CD4-positive, alpha-beta T cell treated with Interleukin-6 at 100 ng/mL for 8 hours (primary cell): Measurements from ENCODE around the gene SOCS1.
A peak's percentile ranks its signal among the peaks of the same experiment; 100 is the strongest.
"Not testable (repeated sequence)": the region's sequence is repeated elsewhere in the genome, so short reads cannot be mapped to it uniquely, and the experiment has no call there.

ENCODE experiments used
- DNase-seq: peaks from one replicate; pipeline ENCODE4 v3.0.0-alpha.2; 2020; ENCODE audit warnings: mixed read lengths, low spot score

Gene SOCS1

GRCh38 chr16:11224894-11225676 lies 30.9 kb downstream of the SOCS1 start:
- DNase-seq = peak; percentile 79

GRCh38 chr16:11224096-11224893 lies 31.7 kb downstream of the SOCS1 start:
- peak; percentile 64 for DNase-seq

- DNase-seq = not testable (repeated sequence)
These were observed 35.5 kb downstream of the SOCS1 start for GRCh38 chr16:11220507-11220906.

- no peak for DNase-seq
These were observed 36.8 kb downstream of the SOCS1 start for GRCh38 chr16:11219178-11219577.

- DNase-seq = no peak
These were observed 37.4 kb downstream of the SOCS1 start for GRCh38 chr16:11218604-11218962.

GRCh38 chr16:11217651-11218603 lies 38.1 kb downstream of the SOCS1 start:
- DNase-seq = no peak

- DNase-seq = no peak
These were observed 40.0 kb downstream of the SOCS1 start for GRCh38 chr16:11215935-11216556.

GRCh38 chr16:11213799-11214198 lies 42.2 kb downstream of the SOCS1 start:
- no peak for DNase-seq

- DNase-seq = no peak
These were observed 42.6 kb downstream of the SOCS1 start for GRCh38 chr16:11213373-11213772.

GRCh38 chr16:11212798-11213196 lies 43.2 kb downstream of the SOCS1 start:
- DNase-seq = no peak

GRCh38 chr16:11211977-11212797 lies 43.8 kb downstream of the SOCS1 start:
- DNase-seq = no peak

GRCh38 chr16:11211061-11211976 lies 44.7 kb downstream of the SOCS1 start:
- DNase-seq = no peak

- no peak for DNase-seq
These were observed 45.7 kb downstream of the SOCS1 start for GRCh38 chr16:11210260-11210659.

GRCh38 chr16:11208916-11209665 lies 46.9 kb downstream of the SOCS1 start:
- DNase-seq = no peak

- DNase-seq = no peak
These were observed 48.4 kb downstream of the SOCS1 start for GRCh38 chr16:11207646-11208045.

GRCh38 chr16:11205754-11206581 lies 50.0 kb downstream of the SOCS1 start:
- DNase-seq = no peak

- no peak for DNase-seq
These were observed 50.8 kb downstream of the SOCS1 start for GRCh38 chr16:11205065-11205699.
